NCI-H128 (cell line): ENCODE data around the gene CFAP65.

Experiments
- DNase-seq: peaks from one replicate; lab custom pipeline; 2025; ENCODE audit not compliant: unreplicated experiment; lab: John Stamatoyannopoulos, UW

CFAP65 gene

DNA sequence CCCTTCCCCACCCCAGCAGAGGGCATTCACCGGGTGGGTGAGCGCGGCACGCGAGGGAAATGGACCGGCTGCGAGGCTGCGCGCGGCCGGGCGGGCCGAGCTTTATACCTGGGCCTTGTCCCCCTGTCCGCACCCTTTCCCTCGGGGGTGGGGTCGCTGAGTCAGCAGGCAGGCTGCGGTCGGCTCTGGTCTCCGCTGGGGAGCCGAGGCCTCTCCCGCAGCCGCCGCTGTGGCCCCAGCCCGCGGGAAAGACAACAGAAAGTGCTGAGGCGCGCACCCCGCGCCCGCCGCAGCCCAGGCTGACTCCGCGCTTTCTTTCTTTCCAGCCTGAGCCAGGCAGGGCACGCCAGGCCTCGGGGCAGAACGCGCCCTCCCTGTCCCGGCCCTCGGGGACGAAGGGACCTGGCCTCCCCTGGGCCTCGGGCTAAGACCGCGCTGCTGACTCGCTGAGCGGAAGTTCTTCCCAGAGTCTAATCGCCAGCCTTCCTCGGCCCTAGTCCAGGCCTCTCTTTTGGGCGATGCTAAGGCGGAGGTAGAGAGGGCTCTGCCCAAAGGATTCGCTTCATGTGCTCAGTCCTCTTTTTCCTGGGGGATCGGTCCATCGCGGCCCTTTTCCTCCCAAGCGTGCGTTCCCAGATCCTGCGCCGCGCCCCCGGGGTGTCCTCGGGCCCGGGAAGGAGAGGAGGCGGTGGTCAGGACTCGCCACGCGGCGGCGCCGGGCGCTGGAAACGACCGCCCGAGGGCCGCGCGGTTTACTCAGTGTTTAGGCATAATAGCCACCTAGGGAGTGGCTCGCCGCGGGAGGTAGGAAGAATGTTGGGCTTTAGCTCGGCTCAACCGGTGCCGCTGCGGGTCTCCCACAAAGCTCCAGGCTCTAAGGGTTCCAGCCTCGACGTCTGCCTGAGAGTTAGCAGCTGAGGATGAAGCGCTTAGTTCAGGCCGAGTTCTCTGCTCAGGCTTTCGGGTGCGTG lies 47.7 kb downstream of the CFAP65 start, which contains the start of gene CRYBA2:
Gene CRYBA2, minus strand, starts transcription at position 78 of the 971 bp plus-strand sequence. CDS start 246 bp downstream, outside the sequence.
- DNase-seq: no peak

- DNase-seq: no peak
Observed at GRCh38 chr2:218992703-218993344, 48.5 kb downstream of the CFAP65 start.

DNA sequence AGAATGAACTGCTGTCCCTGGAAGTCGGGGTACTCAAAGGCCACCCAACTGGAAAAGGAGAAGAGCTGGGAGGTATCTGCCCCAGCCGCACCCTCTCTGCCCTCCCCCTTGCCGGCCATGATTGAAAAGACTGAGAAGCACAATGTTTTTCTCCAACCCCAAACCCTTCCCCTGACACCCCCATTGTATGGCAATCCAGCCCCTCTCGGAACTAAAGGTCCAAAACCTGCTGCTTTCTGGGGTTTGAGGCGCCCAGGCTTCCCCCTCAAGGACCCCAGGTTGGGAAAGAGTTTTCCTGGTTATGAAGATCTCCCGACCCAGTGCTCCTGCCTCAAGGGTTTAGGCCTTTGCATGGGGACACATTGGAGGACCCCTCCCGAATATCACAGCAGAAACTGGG lies 49.1 kb downstream of the CFAP65 start:
- no peak for DNase-seq

DNA sequence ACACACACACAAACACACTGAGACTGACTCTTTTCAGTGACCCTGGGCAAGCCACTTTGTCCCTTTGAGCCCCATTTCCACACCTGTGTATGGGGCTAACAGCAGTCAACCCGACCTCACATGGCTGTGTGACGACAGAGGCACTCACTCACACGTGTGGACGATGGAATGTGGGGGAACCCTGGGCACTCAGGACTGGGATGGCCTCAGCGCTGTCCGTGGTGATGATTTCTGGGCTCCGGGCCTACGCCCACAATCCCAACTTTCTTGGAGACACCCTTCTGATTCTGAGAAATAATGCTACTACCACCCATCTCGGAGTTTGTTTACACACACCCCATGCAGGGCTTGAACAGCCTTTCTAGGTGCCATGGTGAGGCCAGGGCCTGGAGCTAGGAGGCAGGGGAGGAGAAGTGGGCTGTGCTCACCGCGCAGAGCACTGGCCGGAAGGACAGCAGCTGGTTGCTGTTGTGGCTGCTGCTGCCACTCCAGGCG lies 49.6 kb downstream of the CFAP65 start:
- DNase-seq: no peak

DNA sequence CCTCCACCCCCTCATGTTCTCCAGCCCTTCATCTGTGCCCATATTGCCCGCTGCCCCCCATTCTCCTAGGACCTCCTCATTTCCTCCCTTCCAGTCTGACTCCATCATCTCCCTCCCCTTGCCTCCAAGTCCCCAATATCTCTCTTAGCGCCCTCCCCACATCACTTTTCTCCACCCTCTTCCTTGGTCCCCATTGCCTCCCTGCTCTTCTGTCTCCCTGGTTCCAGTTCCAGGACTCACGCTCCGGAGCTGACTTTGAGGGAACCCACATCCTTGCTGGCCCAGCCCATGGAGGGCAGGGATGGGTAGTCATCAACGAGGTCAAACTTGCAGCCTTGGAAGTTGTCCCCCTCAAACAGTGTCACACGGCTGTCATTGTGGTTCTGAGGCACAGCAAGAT lies 50.7 kb downstream of the CFAP65 start:
- DNase-seq: no peak

DNA sequence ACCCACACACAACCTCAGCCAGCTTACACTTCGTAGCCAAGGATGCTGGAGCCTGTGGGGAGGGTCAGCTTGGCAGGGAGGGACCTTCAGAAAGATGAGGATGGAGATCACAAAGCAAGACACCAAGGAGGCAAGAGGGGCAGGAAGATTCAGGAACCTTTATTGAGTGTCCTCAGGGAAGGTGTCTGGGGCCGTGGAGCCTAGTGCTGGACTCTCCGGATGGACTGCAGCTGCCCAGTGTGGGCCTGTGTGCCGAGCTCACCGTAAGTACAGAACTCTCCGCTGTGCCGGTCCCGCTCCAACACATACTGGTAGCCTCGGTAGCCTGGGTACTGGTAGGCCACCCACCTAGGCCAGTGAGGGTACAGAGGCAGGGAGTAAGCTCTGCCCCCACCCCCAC lies 51.3 kb downstream of the CFAP65 start:
- DNase-seq: no peak

- no peak for DNase-seq
Observed at GRCh38 chr2:218988650-218989049, 52.7 kb downstream of the CFAP65 start.

- no peak for DNase-seq
Observed at GRCh38 chr2:218988164-218988563, 53.2 kb downstream of the CFAP65 start.

DNA sequence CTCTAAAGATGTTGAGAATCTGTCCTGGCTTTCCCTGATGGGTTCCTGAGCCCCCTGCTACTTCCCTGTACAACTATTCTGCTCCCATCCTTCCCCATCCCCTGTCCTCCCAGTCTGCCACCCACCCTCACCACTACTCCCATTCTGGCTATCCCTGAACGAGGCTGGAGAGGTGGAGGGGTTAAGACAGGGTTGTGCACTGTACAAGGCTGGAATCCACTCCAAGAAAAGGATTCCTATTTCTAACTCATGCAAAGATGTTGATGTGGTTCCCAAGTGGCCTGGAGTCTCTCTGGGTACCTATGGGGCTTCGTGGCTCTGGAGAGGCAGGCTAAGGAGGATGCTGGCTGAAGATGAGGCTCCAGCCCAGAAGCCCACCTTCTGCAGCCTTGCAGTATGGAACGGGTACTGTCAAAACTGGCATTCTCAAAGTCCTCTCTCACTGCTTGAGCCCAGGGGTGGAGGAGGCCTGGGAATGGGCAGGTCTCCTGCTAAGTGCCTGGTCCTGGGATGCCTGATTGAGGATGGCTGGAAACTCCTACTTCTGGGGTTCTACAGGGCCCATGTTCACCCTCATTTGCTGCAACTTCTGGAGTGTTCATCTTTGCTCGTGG lies 55.1 kb downstream of the CFAP65 start:
- no peak for DNase-seq

DNA sequence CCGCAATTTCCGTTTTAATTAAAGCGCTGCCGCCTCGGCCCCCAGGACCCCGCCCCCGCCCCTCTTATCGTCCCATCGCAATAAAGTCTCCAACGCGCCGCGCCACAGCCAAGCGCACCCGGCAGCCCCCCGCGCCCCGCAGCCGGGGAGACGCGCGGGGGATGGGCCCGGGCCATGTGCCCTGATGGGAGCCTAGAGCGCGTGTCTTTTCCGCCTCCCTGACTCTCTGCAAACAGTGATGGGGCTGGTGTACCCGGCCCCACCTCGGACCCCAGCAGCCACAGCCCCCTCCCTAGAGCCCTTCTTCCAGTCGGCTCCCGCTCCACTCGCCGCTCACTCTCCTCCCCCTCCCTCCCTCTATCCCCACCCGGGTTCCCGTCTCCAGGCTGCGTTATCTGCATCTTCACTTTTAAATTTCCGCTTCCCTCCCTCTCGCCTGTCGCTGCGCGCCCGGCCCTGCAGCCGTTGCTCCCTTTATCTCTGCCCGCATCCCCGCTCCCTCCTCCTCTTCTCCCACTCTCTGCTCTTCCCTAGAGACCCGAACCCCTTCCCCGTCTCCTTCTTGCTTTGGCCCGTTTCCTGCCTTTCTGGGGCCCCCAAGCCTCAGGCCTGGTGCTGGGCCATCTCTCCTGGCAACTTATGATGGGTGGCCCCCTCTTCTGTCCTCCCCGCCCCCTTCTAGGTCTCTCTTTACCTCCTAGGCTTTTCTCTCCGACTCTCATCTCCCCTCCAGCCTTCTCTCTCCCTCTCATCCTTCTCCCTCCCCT lies 55.8 kb downstream of the CFAP65 start:
- DNase-seq: no peak

DNA sequence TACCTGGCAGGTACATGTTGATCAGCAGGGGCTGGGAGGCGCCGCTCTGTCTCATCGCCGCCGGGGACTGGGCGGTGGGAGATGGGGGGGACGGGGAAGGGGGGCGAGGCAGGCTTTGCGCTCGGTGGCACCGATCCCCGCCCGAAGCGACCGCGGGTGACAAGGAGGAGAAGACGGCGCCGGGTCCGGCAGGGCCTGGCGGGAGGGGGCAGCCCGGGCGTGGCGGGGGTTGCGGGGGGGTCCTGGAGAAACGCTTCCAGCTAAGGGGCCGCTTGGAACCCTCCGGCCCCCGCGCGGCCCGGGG lies 56.3 kb downstream of the CFAP65 start, which contains the start of gene FEV:
Gene FEV, minus strand, starts transcription at position 164 of the 304 bp plus-strand sequence. Its CDS starts 109 bp downstream, at position 55.
- DNase-seq: no peak

GRCh38 chr2:218984239-218985020 lies 56.9 kb downstream of the CFAP65 start:
- no peak for DNase-seq

DNA sequence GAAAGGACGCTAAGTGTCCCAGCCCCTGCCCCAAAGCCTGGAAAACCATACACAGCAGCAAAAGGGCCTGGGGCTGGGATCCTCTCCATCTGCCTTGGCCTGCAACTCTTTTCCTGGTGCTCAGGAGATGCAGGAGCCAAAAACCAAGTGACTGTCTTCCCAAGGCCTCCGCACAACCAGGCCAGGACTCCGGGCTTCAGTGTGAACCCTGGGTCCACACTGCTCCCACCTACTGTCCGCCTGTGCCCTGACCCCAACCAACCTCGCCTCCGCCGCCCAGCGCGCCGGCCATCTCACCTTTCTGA lies 57.4 kb downstream of the CFAP65 start:
- no peak for DNase-seq

GRCh38 chr2:218983263-218983933 lies 57.9 kb downstream of the CFAP65 start:
- no peak for DNase-seq

DNA sequence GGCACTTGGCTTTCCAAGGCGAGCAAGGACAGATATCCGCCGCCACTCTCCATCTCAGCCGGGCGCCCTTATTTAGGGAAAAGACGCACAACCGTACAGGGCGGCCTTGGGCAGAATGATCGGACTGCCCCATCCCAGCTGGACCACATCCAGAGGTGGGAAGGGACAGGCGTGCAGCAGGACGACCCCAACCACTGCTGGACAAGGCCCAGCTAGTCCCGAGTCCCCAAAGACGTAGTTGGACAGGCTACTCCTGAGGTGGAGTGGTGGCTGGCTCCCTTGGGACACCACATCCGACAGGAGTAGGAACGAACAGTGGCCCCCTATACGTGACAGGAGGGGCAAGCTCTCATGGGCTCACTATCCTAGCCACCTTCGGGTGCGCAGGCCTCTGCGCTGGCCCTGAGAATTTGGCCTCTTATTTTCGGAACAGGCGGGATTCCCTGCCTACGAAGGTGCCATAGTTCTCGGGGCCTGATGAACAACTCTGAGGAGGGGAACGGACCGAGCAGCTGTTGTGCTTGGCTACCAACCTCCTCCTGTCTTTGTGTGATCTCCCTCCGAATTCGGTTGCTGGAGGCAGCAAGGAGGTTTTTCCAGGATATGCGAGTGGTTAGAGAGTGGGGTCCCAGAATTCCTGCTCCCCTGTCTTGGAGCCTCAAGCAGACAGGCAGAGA lies 58.6 kb downstream of the CFAP65 start:
- DNase-seq: no peak

- no peak for DNase-seq
Observed at GRCh38 chr2:218981881-218982585, 59.3 kb downstream of the CFAP65 start.

DNA sequence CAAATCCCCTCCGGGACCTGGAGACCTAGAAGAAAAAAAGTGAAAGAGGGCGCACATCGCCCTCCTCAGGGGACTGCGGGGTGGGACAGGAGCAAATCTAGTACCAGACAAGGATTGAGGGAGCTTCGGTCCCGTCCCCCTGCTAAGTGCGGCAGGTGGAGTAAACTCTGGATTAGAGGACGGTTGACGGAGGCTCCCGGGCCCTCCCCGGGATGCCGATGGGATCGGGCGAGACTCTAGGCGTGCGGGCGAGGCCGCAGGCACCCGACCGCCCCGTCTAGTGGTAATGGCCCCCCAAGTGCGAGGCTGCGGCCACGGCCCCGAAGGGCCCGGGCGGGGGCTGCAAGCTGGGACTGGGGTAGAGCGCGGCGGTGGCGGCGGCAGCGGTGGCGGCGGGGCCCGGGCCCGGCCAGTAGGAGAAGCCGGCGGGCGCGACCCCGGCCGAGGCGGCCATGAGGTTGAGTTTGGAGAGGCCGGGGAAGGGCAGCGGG lies 59.9 kb downstream of the CFAP65 start:
- DNase-seq: no peak

- no peak for DNase-seq
Observed at GRCh38 chr2:218980735-218981389, 60.5 kb downstream of the CFAP65 start.
